GM12892 (cell line): ENCODE results near the gene TF.
"Not testable (repeated sequence)": the region's sequence is repeated elsewhere in the genome, so short reads cannot be mapped to it uniquely, and the experiment has no call there.

ENCODE experiments used
- DNase-seq: peaks from one replicate; pipeline ENCODE4 v3.0.0; 2011; ENCODE audit not compliant: insufficient read length
- FAIRE-seq: peaks from 2 replicates; lab custom pipeline; 2011; peaks lifted over from hg19 to GRCh38; lab: Jason Lieb, UNC
- POLR2A ChIP-seq: IDR thresholded peaks from 2 replicates; pipeline ENCODE4 v1.6.1; 2011; ENCODE audit warnings: low read depth, low read length, control low read depth
- POLR2AphosphoS5 ChIP-seq: IDR thresholded peaks from 2 replicates; pipeline ENCODE4 v1.6.1; 2011; ENCODE audit warnings: low read depth, low read length, control low read depth
- TAF1 ChIP-seq: IDR thresholded peaks from 2 replicates; pipeline ENCODE4 v1.6.1; 2011; ENCODE audit warnings: low read depth, mild to moderate bottlenecking, control low read depth, low read length, borderline replicate concordance

TF gene

GRCh38 chr3:133713347-133713746, 32.8 kb upstream of the TF start:
- no peak for FAIRE-seq
- DNase-seq: no peak
- TF ChIP-seq TAF1 (no peak), POLR2AphosphoS5 (no peak), POLR2A (no peak)

- FAIRE-seq (no peak), DNase-seq (no peak)
- no peak for TF ChIP-seq POLR2AphosphoS5
- no peak for TF ChIP-seq TAF1
- no peak for TF ChIP-seq POLR2A
Measured at GRCh38 chr3:133717424-133717823, 28.8 kb upstream of the TF start.

- TF ChIP-seq TAF1 (no peak), POLR2A (no peak), POLR2AphosphoS5 (no peak)
- FAIRE-seq (no peak), DNase-seq (no peak)
Measured at GRCh38 chr3:133722935-133723334, 23.3 kb upstream of the TF start.

GRCh38 chr3:133730993-133731392, 15.2 kb upstream of the TF start:
- TF ChIP-seq POLR2A: no peak
- TF ChIP-seq POLR2AphosphoS5: no peak
- no peak for TF ChIP-seq TAF1
- DNase-seq: no peak
- FAIRE-seq: no peak

DNA sequence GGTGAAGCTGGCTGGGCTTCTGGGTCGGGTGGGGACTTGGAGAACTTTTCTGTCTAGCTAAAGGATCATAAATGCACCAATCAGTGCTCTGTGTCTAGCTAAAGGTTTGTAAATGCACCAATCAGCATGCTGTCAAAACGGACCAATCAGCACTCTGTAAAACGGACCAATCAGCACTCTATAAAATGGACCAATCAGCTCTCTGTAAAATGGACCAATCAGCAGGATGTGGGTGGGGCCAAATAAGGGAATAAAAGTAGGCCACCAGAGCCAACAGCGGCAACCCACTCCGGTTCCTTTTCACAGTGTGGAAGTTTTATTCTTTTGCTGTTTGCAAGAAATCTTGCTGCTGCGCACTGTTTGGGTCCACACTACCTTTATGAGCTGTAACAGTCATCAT, 14.0 kb upstream of the TF start:
- FAIRE-seq, DNase-seq: not testable (repeated sequence)

DNA sequence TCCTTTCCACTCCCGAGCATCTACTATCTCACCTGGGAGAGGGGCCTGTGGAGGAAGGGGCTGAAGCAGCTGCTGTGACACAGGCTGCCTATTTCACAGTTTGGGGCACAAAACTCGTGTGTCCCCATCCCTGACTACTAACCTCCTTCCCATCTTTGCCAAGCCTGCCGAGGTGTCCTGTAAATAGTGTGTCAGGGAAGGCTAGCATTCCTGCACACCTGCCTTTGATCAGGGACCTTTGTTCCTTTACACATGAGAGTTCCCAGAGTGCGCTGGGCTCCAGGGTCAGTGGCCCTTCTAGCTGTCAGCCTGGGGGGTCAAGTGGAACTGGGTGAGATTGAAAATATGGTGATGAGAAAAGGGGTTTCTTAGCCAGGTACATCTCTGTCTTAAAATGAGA, 13.0 kb upstream of the TF start:
- DNase-seq: no peak
- no peak for FAIRE-seq
- no peak for TF ChIP-seq TAF1

- TF ChIP-seq TAF1 (no peak), POLR2AphosphoS5 (no peak), POLR2A (no peak)
- no peak for FAIRE-seq
- DNase-seq: no peak
Measured at GRCh38 chr3:133734305-133734704, 11.9 kb upstream of the TF start.

- DNase-seq (no peak), FAIRE-seq (no peak)
- no peak for TF ChIP-seq POLR2AphosphoS5
Measured at GRCh38 chr3:133742351-133743091, 3.7 kb upstream of the TF start.

DNA sequence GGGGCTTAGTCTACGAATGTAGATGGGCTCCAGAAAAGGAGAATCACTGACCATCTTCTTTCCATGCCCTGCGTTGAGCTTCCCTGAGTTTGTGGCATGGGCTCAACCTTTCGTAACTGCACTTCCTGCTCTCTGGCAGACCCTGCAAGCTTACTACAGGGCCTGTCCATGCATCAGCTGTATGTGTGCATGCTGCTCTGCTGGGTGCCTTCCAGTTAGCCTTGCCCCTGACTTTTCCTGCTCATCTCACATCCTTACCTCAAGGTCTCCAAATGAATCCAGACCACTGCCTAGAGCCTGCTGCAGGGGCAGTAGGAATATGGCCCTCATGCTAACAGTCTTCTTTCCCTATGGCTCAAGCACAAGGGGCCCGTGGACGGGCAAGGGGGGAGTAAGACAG, 2.0 kb upstream of the TF start:
- no peak for TF ChIP-seq TAF1
- no peak for TF ChIP-seq POLR2AphosphoS5
- no peak for TF ChIP-seq POLR2A
- FAIRE-seq: no peak
- DNase-seq: no peak

GRCh38 chr3:133745108-133745507, 1.1 kb upstream of the TF start:
- FAIRE-seq (no peak), DNase-seq (no peak)
- TF ChIP-seq TAF1 (no peak), POLR2A (no peak), POLR2AphosphoS5 (no peak)

- TF ChIP-seq POLR2A: no peak
- no peak for TF ChIP-seq POLR2AphosphoS5
- no peak for TF ChIP-seq TAF1
- DNase-seq: no peak
- no peak for FAIRE-seq
Measured at GRCh38 chr3:133746712-133747066, 496 bp downstream of the TF start.

DNA sequence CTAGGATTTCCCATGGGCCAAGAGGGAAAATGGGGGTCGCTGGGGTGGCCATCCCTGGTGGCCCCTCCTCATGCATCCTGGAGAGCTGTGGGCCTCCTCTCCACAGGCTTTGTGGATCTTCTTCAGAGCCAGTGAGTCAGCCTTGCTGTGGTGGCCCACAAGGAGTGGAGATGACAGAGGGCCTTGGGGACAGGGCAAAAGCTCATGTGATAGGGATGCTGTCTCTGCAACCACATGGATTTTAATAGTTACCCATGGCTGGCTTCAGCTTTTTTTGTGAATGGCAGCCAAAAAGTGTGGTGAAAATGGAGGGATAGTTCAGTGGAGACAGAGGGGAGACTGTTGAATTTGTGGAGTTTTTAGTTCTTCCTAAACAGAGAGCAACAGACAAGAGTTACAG, 1.2 kb downstream of the TF start:
- TF ChIP-seq TAF1: no peak
- no peak for TF ChIP-seq POLR2A
- no peak for TF ChIP-seq POLR2AphosphoS5
- FAIRE-seq (no peak), DNase-seq (no peak)
